GM19351 (cell line): ENCODE data around the gene RNF111.
A peak's percentile ranks its signal among the peaks of the same experiment; 100 is the strongest.

ENCODE experiments used
- ATAC-seq: cut with Tn5 transposase; IDR thresholded peaks from one replicate; pipeline ENCODE4 v1.9.1; 2021; ENCODE audit warnings: mild to moderate bottlenecking, moderate library complexity; ENCODE audit not compliant: unreplicated experiment

RNF111 gene

DNA sequence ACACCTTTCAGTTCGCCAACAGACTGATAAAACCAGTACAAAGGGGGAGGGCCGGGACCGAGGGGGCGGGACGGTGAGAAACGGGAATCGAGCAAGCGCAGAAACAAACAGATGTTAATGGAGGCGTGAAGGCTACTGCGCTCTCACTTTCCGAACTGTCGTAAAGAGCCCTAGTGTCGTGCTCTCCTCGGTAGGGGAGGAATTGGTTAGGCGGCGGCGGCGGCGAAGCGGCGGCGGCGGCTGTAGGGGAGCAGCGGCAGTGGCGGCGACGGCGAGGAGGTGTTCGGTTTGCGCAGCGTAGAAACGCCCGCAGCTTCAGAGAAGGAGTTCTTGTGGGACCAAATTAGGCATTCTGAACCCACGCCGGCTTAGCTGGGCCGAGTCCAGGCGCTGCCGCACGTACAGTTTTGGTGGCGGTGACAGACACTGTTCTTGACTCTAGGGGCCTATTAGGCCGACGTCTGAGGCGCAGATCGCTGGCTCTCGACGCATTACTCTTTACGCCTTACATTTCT lies at the start of gene RNF111:
TSS of gene RNF111 (plus strand) at position 173 of the 515 bp plus-strand sequence. CDS start 43,160 bp downstream, outside the sequence.
- ATAC-seq, result peak; percentile 80

DNA sequence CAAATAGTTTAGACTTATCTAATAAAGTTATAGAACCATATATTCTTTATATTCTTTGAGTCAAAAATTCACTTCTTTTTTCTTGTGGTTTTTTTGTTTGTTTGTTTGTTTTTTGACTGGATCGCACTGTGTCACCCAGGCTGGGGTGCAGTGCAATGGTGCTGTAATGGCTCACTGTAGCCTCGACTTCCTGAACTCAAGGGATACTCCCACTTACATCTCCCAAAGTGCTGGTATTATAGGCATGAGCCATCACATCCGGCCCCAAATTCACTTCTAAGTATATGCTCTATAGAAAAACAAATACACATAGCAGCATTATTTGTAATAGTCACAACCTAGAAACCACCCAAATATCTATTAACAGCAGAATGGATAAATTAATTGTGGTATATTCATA lies 40.3 kb upstream of the RNF111 start:
- no peak for ATAC-seq

DNA sequence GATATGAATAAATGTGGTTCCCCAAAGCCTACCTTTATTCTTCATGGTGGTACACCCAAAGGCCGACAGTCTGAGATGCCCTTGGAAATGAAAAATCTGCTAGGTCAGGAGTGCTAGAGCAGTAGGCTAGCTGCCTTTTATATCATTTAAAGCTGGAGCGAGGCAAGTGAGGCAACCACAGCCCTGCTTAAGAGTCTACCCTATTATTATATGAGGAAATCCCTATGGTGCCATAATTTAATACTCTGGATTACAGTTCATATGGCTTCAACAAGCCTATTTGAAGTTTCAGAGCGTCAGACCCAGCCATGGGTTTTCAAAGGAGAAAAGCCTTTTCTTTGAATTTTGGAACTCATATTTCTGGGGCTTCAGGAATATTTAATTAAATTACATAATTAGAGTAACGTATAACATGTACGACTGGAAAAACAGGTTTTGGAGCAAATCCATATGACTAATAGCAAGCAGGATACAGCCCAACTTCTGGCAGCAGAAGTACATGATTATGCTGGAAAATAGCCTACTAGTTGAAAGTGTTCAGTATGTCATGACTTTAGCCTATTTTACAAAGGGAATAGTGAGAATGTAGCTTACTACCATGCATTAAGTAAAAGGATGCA lies 36.0 kb upstream of the RNF111 start:
- ATAC-seq, result no peak

DNA sequence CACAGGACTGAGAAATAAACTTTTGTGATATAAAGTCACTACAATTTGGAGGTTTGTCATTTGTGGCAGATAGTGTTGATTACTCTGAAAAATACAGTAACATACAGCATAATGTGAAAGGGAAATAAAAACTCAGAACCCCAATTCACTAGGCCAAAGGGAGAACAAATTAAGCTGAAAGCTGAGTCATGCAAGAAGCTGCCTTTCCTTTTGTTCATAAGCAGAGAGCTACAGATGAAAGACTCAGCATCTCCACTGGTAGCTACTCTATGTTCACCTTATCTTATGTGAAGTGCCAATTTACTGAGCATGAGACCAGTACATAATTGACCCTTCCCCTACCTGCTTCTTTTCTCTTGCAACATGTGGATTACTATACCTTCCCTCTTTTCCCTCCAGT lies 34.7 kb upstream of the RNF111 start:
- no peak for ATAC-seq

DNA sequence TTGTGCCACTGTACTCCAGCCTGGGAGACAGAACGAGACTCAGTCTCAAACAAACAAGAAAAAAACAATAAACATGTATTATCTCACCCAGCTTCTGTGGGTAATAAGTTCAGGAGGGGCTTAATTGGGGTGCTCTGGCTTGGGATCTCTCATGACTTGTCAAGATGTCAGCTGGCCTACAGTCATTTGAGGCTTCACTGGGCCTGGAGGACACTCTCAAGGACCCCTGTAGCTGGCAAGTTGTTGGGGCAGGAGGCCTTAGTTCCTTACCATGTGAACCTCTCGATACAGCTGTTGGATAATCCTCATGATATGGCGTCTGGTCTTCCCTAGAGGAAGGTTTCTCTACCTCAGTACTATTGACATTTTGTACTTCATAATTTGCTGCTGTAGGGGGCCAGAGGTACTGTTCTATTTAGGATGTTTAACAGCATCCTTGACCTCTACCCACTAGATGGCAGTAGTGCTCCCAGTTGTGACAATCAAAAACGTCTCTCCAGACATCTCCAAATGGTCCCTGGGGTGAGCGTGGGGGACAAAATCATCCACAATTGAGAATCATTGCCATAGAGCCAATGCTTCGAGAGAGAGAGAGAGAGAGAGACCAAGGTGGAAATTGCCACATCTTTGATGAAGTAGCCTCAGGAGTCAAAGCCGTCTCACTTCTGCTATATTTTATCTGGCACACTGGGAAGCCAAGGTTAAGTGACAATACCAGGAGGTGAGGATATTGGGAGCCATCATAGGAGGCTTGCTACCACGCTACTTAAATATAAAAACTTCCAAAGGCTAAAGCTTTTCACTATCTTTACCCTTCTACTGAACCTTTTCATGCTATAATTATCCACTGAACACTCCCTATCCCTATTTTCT lies 30.1 kb upstream of the RNF111 start:
- peak; percentile 64 for ATAC-seq

DNA sequence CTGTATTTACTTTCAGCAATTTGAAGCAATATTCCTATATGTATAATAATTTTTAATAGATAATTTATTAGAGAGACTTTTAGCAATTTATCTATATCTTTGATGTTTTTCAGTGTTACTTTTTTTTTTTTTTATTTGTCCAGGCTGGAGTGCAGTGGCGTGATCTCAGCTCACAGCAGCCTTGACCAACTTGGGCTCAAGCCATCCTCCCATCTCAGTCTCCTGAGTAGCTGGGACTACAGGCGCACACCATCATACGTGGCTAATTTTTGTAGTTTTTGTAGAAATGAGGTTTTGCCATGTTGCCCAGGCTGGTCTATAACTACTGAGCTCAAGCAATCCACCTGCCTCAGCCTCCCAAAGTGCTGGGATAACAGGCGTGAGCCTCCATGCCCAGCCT lies 28.7 kb upstream of the RNF111 start:
- no peak for ATAC-seq

DNA sequence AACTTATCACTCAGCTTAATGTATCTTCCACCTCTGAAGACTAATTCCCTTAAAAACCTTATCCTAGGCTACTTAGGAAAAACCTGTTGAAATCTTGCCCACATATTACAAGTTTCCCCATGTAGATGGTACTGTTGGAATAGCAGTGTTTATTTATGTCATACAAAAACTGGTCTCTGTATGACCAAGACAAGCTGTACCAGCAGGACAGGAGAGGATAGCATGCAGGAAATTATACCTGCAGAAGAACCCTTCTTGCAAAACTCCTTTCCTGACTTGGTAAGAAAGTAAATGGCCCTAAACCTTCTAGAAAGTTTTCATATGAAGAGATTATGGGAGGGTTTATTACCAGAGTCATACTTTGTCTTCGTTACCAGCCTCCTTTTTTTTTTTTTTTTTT lies 25.3 kb upstream of the RNF111 start:
- no peak for ATAC-seq

DNA sequence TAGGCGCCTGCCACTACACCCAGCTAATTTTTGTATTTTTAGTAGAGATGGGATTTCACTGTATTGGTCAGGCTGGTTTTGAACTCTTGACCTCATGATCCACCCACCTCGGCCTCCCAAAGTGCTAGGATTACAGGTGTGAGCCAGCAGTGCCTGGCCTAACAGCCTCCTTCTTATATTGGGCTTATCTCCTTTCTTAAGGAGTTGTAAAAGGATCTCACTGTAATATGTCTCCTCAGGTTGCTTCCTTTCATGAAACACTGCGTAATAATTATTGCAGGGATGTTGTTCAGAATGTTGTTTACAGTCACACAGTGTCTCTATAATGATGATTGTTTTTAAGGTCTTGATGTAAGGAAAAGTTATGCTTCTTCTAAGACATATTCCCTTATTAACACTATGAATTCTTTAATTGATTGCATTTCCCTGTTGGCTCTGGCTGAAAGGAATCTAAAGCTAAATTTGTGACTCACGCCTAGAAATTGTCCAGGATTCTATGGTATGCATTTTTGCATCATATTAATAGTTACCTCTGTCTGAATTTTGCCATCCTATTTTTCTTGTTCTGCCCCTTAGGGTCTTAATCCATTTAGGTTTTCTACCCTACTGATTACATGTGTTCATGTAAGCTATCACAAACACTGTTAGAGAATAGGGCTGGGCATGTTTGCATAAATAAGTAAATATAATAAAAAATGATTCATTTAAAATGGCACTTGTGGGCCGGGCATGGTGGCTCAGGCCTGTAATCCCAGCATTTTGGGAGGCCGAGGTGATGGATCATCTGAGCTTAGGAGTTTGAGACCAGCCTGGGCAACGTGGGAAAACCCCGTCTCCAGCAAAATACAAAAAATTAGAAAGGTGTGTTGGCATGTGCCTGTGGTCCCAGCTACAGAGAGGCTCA lies 24.5 kb upstream of the RNF111 start:
- ATAC-seq, result no peak

DNA sequence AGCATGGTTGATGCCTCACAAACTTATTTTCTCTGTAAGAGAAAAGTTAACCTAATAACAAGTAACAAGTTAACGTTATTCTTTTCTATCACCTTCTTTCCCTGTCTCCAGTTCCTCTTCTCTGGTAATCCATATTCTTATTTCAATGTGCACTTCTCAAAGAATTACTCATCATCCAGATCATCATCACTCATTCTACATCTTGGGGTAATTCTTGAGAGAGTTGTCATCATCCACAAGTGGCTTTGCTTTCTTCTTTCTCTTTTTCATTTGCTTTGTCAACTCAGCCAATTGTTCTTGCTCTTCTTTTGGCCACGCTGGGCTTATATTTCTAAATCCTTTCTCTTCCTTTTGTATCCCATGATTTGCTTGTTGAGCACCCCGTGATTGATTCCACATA lies 20.8 kb upstream of the RNF111 start:
- no peak for ATAC-seq

DNA sequence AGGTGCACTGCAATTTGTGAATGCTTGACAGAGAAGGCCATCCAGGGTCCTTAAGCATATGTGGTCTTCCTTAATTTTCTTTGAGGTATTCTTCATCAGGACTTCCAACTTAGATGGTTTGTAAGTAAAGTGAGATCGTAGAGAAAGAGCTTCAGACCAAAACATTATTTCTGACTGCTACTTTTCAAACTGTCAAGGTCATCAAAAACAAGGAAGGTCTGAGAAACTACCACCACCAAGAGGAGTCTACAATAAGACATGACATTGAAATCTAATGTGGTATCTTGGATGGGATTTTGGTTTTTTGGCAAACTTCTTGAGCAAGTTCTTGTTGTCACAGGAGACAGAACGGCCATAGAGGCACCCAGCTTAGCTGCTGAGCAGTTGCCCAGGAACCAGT lies 20.0 kb upstream of the RNF111 start:
- no peak for ATAC-seq

DNA sequence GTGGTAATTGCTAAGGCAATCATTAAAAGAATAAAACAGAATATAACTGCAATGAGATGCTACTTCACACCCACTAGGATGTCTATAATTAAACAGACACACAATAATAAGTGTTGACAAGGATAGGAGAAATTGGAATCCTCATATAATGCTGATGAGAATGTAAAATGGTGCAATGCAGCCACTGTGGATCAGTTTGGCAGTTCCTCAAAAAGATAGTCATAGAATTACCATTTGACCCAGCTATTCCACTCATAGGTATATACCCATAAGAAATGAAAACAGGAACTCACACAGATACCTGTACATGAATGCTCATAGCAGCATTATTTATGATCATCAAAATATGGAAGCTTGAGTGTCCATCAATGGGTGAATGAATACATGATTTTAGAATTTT lies 9.6 kb upstream of the RNF111 start:
- no peak for ATAC-seq

DNA sequence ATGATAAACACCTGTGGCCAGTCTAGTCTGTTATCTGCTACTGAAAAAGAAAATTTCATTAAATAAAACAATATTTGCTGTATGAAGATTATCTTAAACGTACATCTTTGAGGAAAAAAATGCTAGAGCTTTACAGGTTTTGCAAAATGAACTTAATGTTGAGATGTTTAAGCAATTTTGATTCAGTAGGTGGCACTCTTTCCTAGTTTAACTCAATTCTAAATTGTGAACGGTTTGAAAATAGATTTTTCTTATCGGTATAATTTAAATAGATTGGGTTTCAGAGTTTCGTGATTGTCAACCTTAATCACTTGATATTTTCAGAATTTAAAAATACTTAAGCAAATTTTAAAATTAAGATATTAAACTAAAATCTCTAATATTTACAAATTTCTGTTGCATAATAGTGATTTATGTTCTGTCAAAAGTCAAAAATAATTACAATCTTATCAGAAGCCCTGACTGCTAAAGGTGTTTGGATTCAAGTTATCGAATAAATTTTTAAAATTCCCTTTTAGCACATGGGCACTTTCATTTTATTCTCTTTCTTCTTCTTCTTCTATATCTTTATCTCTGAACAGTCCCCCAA lies 7.0 kb upstream of the RNF111 start:
- ATAC-seq, result no peak

DNA sequence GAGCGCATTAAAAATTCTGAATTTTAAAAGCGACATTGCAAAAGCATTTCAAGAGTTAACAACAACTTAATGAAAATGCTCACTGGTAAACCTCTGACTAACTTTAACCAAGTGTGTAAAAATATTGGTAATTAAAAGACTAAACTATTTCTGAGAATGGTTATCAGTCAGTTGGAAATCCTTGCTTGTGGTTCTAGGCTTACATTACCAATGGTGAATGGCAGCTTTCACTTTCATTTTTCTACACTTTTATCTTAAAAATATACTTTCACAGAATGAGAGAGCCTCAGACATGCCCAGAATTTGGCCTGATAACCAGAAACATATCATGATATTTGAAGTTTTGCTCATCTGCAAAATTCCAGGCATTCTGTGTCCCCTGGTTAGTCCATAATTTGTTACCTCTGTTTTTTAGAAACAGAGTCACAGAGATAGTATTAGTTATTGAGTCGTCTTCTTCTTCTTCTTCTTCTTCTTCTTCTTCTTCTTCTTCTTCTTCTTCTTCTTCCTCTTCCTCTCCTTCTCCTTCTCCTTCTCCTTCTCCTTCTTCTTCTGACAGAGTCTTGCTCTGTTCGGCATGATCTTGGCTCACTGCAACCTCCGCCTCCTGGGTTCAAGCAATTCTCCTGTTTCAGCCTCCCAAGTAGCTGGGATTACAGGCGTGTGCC lies 5.5 kb upstream of the RNF111 start:
- no peak for ATAC-seq

DNA sequence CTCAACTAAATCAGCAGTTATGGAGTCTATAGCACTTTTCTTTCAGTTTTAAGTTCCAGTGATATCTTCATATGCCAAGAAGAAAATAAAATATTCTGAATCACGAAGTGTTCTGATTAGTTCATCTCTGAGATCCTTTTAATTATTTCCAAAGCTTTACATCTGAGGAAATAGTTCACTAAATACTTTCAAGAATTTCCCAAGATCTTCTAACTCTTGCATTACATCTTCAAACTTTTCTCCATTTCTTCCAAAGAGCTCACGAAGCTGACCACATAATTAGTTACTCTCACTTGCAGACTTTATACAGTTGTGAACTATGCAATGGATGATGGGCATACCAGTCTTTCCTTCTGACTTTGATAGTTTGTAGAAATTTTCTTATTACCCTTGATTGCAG lies 4.2 kb upstream of the RNF111 start:
- ATAC-seq, result no peak

DNA sequence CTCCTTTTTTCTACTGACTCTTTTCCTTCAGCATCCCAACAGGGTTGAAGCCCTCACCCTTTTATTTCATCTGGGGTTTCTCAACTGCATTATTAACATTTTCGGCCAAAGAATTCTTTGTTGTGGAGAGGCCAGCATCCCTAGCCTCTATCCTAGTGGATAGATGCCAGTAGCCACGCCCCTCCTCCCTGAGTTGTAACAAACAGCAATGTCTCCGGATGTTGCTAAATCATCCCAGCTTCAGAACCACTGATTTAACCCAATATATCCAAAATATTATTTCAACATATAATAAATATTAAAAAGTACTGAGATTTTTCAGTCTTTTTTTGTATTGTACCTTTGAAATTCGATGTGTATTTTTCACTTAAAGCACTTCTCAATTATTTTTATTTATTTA lies 2.0 kb upstream of the RNF111 start:
- no peak for ATAC-seq

DNA sequence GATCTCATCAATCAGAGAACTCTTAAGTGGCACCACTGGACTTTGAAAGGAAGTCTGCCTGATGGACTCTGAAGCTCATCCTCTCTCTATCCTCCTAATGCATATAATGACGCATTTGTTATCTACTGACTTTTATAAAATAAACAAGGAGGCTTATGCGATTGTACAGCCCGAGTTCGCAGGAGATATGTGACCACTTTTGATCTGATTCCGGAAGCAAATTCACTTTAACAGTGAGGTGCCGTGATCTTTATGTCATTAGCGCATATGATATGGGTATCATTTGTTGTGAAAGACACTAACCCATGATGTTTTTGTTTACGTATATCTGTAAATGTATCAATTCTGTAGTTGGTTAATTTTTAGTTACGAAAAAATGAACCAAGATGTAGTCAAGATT lies 427 bp upstream of the RNF111 start:
- no peak for ATAC-seq

DNA sequence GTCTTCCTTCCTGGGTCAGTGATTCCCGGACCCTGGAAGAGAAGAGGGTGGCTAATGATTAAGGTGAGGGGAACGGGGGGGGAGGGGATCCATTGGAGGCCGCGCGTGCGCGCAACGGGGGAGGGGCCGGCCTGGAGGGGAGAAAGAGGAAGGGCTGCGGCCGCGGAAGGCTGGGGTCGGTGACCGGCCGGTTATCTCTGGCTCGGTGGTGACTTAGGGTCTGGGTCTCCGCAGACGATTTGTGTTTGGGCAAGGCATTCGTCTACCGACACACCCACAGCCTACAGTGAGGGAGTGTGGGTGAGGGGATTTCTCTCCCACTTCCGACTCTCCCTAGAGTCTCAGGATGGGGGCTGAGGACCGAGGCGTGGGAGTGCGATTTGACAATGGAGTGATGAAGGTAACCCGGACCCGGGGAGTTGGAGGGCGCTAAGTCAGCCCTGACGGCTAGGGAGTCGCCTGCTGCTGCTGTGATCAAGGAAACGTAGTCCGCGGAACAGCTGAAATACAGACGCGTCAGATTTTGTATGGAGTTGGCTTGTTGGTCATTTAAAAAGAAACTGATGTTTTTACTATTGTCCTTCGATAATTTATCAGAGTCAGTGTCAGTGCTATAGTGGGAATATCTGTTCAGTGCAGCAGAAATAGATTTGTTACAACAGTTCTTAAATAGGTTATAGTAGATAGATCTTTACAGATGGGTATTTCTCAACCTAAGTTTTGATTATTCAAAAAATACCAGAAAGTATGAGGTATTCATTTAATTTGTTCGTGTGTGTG lies 733 bp downstream of the RNF111 start:
- ATAC-seq, result peak; percentile 45

DNA sequence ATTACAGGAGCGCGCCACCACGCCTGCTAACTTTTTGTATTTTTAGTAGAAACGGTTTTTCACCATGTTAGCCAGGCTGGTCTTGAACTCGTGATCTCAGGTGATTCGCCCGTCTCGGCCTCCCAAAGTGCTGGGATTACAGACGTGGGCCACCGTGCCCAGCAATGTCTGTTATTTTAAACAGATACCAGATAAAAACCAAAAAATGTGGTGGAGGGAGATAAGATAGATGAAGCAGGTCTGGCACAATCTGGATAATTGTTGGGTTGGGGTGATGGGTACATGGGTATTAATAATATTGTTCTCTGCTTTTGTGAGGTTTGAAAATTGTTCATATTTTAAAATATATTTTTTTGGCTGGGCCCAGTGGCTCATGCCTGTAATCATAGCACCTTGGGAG lies 4.7 kb downstream of the RNF111 start:
- ATAC-seq, result no peak

DNA sequence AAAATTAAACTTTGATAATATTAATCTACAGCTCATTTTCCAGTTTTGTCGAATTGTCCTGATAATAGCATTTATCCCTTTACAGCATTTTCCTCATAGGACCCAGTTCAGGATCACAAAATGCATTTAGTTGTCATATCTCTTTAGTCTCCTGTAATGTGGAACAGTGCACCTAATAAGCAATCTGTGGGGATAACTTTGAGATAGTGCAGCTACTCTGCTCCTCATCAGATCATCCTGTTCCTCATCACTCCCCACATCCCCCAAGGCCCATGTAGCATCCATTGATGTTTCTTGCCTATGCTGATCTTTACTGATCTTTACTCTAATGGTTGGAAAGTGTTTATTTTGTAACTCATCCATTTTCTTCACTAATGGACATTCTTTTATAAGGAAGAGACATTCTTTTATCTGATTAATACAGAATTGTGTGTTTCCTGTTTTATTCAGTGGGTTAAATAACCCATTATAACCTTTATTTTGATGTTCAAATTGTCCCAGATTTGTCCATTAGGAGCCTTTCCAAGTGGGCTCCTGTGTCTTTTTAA lies 7.5 kb downstream of the RNF111 start:
- ATAC-seq, result no peak
